ENCODE measurements around the gene EIF4E2. TPM values are rescaled to one million over a fixed set of nuclear protein-coding genes. Genes with fewer than 3 reads are reported as not detected.

The EIF4E2 gene
- total and polyA plus RNA-seq, 2 of the 13 experiments (the other 11 are each of a cell fraction or from before 2014, with no cell fraction given), result 25.0 to 101 TPM

GRCh38 chr2:232588031-232588430 is 37.5 kb downstream of the EIF4E2 start:
- Histone ChIP-seq H3K9me3 (ENCODE audit: low read length) (no peaks in the 10 kb centered on the region), H4K20me1 (ENCODE audit: insufficient read depth, low read length) (no peaks in the 10 kb centered on the region), H3K4me1 (ENCODE audit: insufficient read depth, low read length) (peaks cover 6% of the 10 kb centered on the region; the same call in 1 of the 2 replicates), H3K27me3 (ENCODE audit: control insufficient read depth in 1 of 2, insufficient read depth in 2 of 2, low read length in 2 of 2) (no peaks in the 10 kb centered on the region), H3K79me2 (ENCODE audit: insufficient read depth, low read length) (no peaks in the 10 kb centered on the region), H3K4me3 (replicated peaks in 1 of 3; ENCODE audit: insufficient read depth in 1 of 3, low read depth in 2 of 3, low read length in 3 of 3) (no peak overlapping the region), H3K27ac (ENCODE audit: extremely low read length, insufficient read depth, low read length) (no peak overlapping the region), H3K4me2 (ENCODE audit: low read depth, low read length) (no peak overlapping the region), H3K36me3 (replicated peaks in 1 of 2; ENCODE audit: control insufficient read depth in 1 of 2, insufficient read depth in 2 of 2, low read length in 2 of 2) (0 out of 5 replicates have a peak, but pooled peaks cover 0 to 6% of the 10 kb centered on the region in 2 experiments), H2AFZ (ENCODE audit: low read length) (no peak overlapping the region), H3K9ac (ENCODE audit: insufficient read depth, low read depth, low read length) (no peak overlapping the region)
- in situ Hi-C loops (cut with HindIII; ENCODE audit: extremely low pct_ligation_motif_present, low pct_unique_long_range_greater_than_20kb) (no loop called here), intact Hi-C loops (cut with micrococcal nuclease; ENCODE audit: unreplicated experiment) (no loop called here)
- WGBS (ENCODE audit: low lambda C conversion rate), result 82% methylated on average over 8 of the region's 8 CpGs
- ChIA-PET CTCF (ENCODE audit: low intra/inter-chr PET ratio, low total read pairs) (no interaction called here), POLR2A (no interaction called here)
- TF ChIP-seq, protein P1, sequence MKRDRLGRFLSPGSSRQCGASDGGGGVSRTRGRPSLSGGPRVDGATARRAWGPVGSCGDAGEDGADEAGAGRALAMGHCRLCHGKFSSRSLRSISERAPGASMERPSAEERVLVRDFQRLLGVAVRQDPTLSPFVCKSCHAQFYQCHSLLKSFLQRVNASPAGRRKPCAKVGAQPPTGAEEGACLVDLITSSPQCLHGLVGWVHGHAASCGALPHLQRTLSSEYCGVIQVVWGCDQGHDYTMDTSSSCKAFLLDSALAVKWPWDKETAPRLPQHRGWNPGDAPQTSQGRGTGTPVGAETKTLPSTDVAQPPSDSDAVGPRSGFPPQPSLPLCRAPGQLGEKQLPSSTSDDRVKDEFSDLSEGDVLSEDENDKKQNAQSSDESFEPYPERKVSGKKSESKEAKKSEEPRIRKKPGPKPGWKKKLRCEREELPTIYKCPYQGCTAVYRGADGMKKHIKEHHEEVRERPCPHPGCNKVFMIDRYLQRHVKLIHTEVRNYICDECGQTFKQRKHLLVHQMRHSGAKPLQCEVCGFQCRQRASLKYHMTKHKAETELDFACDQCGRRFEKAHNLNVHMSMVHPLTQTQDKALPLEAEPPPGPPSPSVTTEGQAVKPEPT (CRISPR knock-in tag; IDR thresholded peaks at IDR 0.05; ENCODE audit: low read depth), result no peak
- peak; percentile 33 for TF ChIP-seq AGO2 (optimal IDR thresholded peaks at IDR 0.05; ENCODE audit: low read depth, low read length)
- BruUV-seq (replicated peaks), result no TSS peak
- FAIRE-seq (no peak), DNase-seq (ENCODE audit: low spot score) (no peak), ATAC-seq (peak; percentile 10)

DNA sequence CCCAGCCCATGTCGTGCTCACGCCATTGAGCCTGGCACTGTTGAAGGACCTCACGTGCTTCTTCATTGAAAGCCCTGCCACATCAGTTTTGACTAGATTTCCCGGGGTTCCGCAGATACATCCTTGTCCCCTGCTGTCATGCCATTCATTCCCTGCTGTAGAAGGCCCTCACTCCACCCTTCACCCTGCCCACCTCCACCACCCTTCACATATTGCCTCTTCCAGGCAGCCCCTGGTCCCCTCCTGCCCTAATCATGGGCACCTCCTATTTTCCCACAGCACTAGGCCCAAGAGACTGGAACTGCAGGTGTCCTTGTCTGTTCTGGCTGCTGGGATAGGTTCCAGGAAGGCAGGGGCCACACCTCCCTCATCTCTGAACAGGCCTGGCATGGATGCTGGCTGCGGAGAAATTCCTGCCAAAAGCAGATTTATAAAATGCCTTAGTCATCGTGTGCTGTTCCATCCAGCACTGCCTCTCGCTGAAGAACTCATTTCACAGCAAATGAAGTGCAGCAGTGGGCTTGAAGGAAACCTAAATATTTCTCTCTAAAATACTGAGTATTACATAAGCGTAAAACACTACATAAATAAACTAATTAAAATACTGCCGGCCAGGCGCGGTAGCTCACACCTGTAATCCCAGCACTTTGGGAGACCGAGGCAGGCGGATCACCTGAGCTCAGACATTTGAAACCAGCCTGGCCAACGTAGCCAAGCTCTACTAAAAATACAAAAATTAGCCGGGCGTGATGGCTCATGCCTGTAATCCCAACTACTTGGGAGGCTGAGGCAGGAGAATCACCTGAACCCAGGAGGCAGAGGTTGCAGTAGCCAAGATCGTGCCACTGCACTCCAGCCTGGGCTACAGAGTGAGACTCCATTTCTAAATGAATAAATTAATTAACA is 38.4 kb downstream of the EIF4E2 start:
- 90% methylated on average over 18 of the region's 18 CpGs for WGBS (ENCODE audit: low lambda C conversion rate)
- no peak overlapping the region for H3K4me3 ChIP-seq (replicated peaks in 1 of 3; ENCODE audit: insufficient read depth in 1 of 3, low read depth in 2 of 3, low read length in 3 of 3)
- H2AFZ ChIP-seq (ENCODE audit: low read length), result no peak overlapping the region
- in situ Hi-C loops (cut with HindIII; ENCODE audit: extremely low pct_ligation_motif_present, low pct_unique_long_range_greater_than_20kb) (no loop called here), intact Hi-C loops (cut with micrococcal nuclease; ENCODE audit: unreplicated experiment) (no loop called here)
- H4K20me1 ChIP-seq (ENCODE audit: insufficient read depth, low read length), result no peaks in the 10 kb centered on the region
- H3K4me2 ChIP-seq (ENCODE audit: low read depth, low read length), result no peak overlapping the region
- no peaks in the 10 kb centered on the region for H3K79me2 ChIP-seq (ENCODE audit: insufficient read depth, low read length)
- ChIA-PET CTCF (ENCODE audit: low intra/inter-chr PET ratio, low total read pairs) (no interaction called here), POLR2A (no interaction called here)
- H3K36me3 ChIP-seq (replicated peaks in 1 of 2; ENCODE audit: control insufficient read depth in 1 of 2, insufficient read depth in 2 of 2, low read length in 2 of 2), result 0 out of 5 replicates have a peak, but pooled peaks cover 0 to 6% of the 10 kb centered on the region in 2 experiments
- H3K27ac ChIP-seq (ENCODE audit: extremely low read length, insufficient read depth, low read length), result no peak overlapping the region
- H3K9me3 ChIP-seq (ENCODE audit: low read length), result no peaks in the 10 kb centered on the region
- peaks cover 6% of the 10 kb centered on the region; the same call in 1 of the 2 replicates for H3K4me1 ChIP-seq (ENCODE audit: insufficient read depth, low read length)
- TF ChIP-seq EP300 (IDR thresholded peaks at IDR 0.05; ENCODE audit: low read depth in 2 of 2, low read length in 2 of 2), result no peak
- no peak for TF ChIP-seq EP300 (CRISPR knock-in tag; IDR thresholded peaks at IDR 0.05; ENCODE audit: borderline replicate concordance)
- TF ChIP-seq NR2F1 (CRISPR knock-in tag; IDR thresholded peaks at IDR 0.05), result no peak
- TF ChIP-seq MAFK (conservative IDR thresholded peaks at IDR 0.05 in 1 of 2, IDR thresholded peaks at IDR 0.05 in 1 of 2; ENCODE audit: low read length in 2 of 2), result 0 out of 4 replicates have a peak, but pooled peaks of 1 of the 2 experiments have one; percentile 13
- no peak for TF ChIP-seq ZNF33B (CRISPR knock-in tag; IDR thresholded peaks at IDR 0.05)
- no peak for TF ChIP-seq GZF1 (CRISPR knock-in tag; IDR thresholded peaks at IDR 0.05)
- no peaks in the 10 kb centered on the region for H3K27me3 ChIP-seq (ENCODE audit: control insufficient read depth in 1 of 2, insufficient read depth in 2 of 2, low read length in 2 of 2)
- no peak overlapping the region for H3K9ac ChIP-seq (ENCODE audit: insufficient read depth, low read depth, low read length)
- FAIRE-seq (no peak), DNase-seq (ENCODE audit: low spot score) (no peak), ATAC-seq (no peak)
- BruUV-seq (replicated peaks), result no TSS peak

Data from HepG2 (cell line).